HG03103 (cell line): ENCODE data around the gene CD9.
A peak's percentile ranks its signal among the peaks of the same experiment; 100 is the strongest.

Experiments
- ATAC-seq: cut with Tn5 transposase; IDR thresholded peaks from one replicate; pipeline ENCODE4 v1.9.1; 2021; ENCODE audit warnings: low read depth; ENCODE audit not compliant: unreplicated experiment

Gene CD9

DNA sequence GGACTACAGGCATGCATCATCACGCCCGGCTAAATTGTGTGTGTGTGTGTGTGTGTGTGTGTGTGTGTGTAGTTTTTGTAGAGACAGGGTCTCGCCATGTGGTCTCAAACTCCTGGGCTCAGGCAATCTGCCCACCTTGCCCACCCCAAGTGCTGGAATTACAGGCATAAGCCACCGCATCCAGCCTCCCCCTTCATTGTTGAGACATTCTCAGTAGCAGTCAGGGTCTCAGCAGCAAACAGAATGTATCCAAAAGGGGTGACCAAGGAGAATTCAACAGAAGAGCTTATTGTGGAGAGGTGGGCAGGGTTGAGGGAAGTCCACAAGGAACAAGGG is 73.0 kb downstream of the CD9 start:
- no peak for ATAC-seq

GRCh38 chr12:6273541-6274230 is 73.5 kb downstream of the CD9 start:
- ATAC-seq = no peak

DNA sequence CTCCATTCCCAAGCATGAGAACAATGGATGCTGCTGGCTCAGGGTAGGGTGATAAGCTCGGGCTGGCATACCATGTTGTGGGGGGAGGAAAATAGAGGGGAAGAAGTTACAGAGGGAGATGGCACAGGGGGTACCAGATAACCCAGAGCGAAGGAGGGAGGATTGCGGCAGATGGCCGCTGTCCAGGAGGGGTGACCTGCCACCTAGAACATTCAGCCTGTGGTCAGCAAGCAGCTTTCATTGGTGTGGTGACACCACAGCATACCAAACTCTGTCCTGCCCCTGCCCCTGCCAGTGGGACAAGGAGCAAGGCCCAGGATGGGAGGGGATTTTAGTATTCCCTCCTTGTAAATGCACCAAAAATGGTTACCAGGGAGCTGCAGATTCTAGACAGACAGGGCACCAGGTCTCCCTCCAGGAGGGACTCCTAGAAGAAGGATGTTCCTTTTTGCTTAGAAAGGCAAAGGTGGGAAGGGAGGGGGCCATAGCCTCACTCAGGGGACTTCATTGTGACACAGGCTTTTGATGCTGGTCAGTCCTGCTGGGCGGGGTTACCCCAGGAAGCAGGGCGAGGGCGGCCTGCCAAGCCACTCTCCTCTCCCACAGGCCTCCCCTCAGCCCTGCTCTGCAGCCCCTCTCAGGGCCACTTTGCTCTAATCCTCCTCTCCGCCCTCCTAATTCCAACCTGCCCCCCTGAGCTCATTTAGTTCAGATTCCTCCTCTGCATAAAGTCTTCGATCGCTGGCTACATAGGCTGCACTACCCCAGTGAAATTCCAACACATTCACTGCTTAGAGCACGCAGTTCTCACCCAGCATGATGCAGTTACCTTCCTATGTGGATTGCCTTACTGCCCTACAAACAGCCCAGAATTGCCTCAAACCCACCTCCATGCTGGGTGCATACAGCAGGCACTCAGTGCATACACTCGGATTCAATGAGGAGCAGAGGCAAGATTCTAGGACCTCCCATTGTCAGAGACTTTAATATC is 74.3 kb downstream of the CD9 start:
- ATAC-seq = no peak

GRCh38 chr12:6275928-6276887 is 76.0 kb downstream of the CD9 start:
- ATAC-seq = no peak

DNA sequence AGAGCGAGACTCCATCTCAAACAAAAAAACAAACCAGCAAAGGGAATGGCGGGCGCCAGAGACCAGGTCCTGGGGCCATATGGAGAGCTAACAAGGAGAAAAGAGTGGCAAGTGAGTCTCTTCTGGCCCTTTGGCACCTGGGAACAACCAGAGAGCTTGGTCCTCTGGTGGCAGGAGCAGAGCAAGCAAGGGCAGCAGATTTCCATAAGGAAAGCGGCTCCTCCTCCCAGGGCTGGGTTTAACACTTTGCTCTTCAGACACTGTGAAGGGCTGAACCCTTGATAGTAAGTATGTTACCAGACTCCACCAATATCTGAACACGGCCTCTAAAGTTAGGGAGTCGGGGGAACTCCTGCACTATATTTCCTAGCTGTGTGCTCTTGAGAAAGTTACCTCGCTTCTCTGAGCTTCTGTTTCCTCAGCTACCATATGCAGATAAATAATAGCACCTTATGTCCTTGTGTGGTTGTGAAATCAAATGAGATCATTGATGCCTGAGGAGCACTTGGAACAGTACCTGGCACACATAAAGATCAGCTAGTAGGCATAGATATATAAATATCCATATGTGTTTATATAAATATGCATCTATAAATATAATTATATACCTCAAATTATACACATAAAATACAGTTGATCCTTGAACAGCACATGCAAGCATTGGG is 76.9 kb downstream of the CD9 start:
- ATAC-seq = no peak

- no peak for ATAC-seq
Measured at GRCh38 chr12:6277982-6278438, 77.8 kb downstream of the CD9 start.

GRCh38 chr12:6278439-6279255 is 78.4 kb downstream of the CD9 start:
- ATAC-seq = peak; percentile 59

- ATAC-seq = no peak
Measured at GRCh38 chr12:6279256-6279628, 79.0 kb downstream of the CD9 start.

DNA sequence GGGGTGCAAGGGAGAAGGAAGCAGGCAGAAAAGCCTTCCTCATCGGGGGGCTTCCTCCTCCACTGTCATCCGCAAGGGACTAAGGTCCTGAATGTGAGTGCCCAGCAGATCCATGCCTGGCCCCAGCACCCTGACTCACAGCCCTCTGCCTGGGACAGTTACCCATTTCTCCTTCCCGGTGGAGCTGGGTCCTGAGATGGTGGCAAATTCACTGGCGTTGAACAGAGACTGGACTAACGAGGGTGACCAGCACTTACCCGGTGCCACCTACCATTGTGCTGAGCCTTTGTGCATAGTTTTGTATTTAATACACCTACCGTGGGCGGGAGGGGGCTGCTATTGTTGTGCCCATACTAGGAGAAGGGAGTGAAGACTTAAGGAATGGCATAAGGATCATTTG is 79.4 kb downstream of the CD9 start:
- no peak for ATAC-seq

DNA sequence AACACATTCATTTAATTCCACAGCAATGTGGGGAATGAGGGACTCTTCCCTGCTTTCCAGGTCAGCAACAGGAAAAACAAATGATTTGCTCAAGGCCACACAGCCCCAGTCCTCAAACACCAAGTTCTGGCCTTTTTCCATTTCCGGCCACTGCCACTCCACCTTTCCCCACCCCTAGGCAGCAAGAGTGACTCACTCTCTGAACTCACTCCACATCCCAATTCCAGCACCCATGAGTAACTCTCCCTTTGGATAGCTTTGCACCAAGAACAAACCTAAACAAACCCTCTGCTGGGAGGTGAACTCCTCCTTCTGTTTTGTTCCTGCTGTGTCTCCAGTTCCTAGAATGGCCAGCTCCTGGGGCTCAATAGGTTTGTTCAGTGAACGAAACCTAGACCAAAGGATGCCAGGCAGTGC is 79.9 kb downstream of the CD9 start:
- ATAC-seq = no peak

DNA sequence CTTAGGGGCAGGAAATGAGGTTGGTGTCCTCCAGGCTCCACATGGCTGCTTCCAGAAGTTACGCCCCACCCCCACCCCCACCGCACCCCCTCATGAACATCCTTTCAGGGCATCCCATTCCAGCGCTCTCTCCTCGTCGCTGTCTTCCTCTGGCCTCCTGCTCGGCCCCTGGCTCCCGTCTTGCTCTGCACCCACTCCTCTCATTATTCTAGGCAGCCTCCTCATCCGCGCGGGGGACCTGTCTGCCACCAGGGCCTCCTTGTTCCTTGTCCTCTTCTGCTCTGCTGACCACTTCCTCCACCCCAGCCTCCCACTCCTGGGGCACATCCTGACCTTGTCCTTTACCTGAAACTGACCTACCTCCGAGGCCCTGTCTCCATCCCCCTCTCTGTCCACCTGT is 80.5 kb downstream of the CD9 start:
- no peak for ATAC-seq

GRCh38 chr12:6281081-6281809 is 81.0 kb downstream of the CD9 start:
- no peak for ATAC-seq

- no peak for ATAC-seq
Measured at GRCh38 chr12:6282453-6282840, 82.2 kb downstream of the CD9 start.

- no peak for ATAC-seq
Measured at GRCh38 chr12:6284273-6284672, 84.1 kb downstream of the CD9 start.

DNA sequence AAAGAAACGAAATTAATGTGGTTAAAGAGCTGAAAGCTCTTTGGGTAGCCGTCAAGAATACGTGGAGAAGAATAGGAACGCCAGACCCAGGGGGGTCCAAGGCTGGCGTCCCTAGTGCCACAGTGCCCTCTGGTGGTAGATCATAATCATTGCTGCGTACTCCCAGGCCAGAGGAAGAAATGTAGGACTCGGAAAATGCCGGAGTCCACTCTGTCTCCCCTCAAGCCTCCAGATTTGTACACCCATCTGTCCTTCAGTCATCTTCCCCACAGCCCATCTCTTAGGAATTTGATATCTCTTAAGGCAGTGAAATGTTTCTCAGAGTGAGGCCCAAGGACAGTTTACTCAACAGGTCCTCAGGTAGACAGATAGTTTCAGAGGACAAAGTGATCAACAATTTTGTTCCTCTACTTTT is 84.9 kb downstream of the CD9 start:
- ATAC-seq = no peak

- ATAC-seq = no peak
Measured at GRCh38 chr12:6285532-6286306, 85.5 kb downstream of the CD9 start.
